Measurements from ENCODE around the gene PCSK6.

PCSK6 gene

GRCh38 chr15:101480613-101481380, 8.7 kb downstream of the PCSK6 start:
- H3K4me3 ChIP-seq (ENCODE audit: low read length): no peak overlapping the region
- H4K20me1 ChIP-seq (ENCODE audit: insufficient read depth, low read length): no peaks in the 10 kb centered on the region
- no peak overlapping the region for H3K4me2 ChIP-seq (ENCODE audit: low read depth, low read length)
- H3K4me1 ChIP-seq (ENCODE audit: low read length): no peaks in the 10 kb centered on the region
- H3K9me2 ChIP-seq (replicated peaks; ENCODE audit: insufficient read depth, low read length): no peaks in the 10 kb centered on the region
- no peak overlapping the region for H3K27ac ChIP-seq (ENCODE audit: low read length)
- H3K9ac ChIP-seq (ENCODE audit: low read length): no peak overlapping the region
- H2AFZ ChIP-seq (ENCODE audit: low read length): no peak overlapping the region
- H3K27me3 ChIP-seq (replicated peaks; ENCODE audit: insufficient read depth, low read length): no peaks in the 10 kb centered on the region
- TF ChIP-seq EZH2 (optimal IDR thresholded peaks at IDR 0.05; ENCODE audit: low read depth, low read length): no peak
- no peak for TF ChIP-seq EZH2phosphoT487 (IDR thresholded peaks at IDR 0.05; ENCODE audit: low read length)
- no peak for TF ChIP-seq CTCF (IDR thresholded peaks at IDR 0.05; ENCODE audit: low read length)
- H3K79me2 ChIP-seq (ENCODE audit: low read length): no peaks in the 10 kb centered on the region
- no peak for DNase-seq
- no peaks in the 10 kb centered on the region for H3K36me3 ChIP-seq (replicated peaks; ENCODE audit: insufficient read depth, low read length)
- no peaks in the 10 kb centered on the region for H3K9me3 ChIP-seq (replicated peaks; ENCODE audit: insufficient read depth, low read length)
- H3F3A ChIP-seq (ENCODE audit: insufficient read depth, low read length): no peaks in the 10 kb centered on the region

GRCh38 chr15:101479851-101480612, 9.5 kb downstream of the PCSK6 start:
- H4K20me1 ChIP-seq (ENCODE audit: insufficient read depth, low read length): no peaks in the 10 kb centered on the region
- no peaks in the 10 kb centered on the region for H3K27me3 ChIP-seq (replicated peaks; ENCODE audit: insufficient read depth, low read length)
- no peaks in the 10 kb centered on the region for H3F3A ChIP-seq (ENCODE audit: insufficient read depth, low read length)
- no peaks in the 10 kb centered on the region for H3K9me3 ChIP-seq (replicated peaks; ENCODE audit: insufficient read depth, low read length)
- no peaks in the 10 kb centered on the region for H3K4me1 ChIP-seq (ENCODE audit: low read length)
- no peak overlapping the region for H3K27ac ChIP-seq (ENCODE audit: low read length)
- DNase-seq: no peak
- no peaks in the 10 kb centered on the region for H3K9me2 ChIP-seq (replicated peaks; ENCODE audit: insufficient read depth, low read length)
- no peaks in the 10 kb centered on the region for H3K79me2 ChIP-seq (ENCODE audit: low read length)
- no peaks in the 10 kb centered on the region for H3K36me3 ChIP-seq (replicated peaks; ENCODE audit: insufficient read depth, low read length)
- H3K4me3 ChIP-seq (ENCODE audit: low read length): no peak overlapping the region
- no peak overlapping the region for H2AFZ ChIP-seq (ENCODE audit: low read length)
- no peak for TF ChIP-seq CTCF (IDR thresholded peaks at IDR 0.05; ENCODE audit: low read length)
- no peak for TF ChIP-seq EZH2phosphoT487 (IDR thresholded peaks at IDR 0.05; ENCODE audit: low read length)
- TF ChIP-seq EZH2 (optimal IDR thresholded peaks at IDR 0.05; ENCODE audit: low read depth, low read length): no peak
- no peak overlapping the region for H3K9ac ChIP-seq (ENCODE audit: low read length)
- no peak overlapping the region for H3K4me2 ChIP-seq (ENCODE audit: low read depth, low read length)

- Histone ChIP-seq H2AFZ (ENCODE audit: low read length) (no peak overlapping the region), H3K9ac (ENCODE audit: low read length) (no peak overlapping the region), H3K79me2 (ENCODE audit: low read length) (no peaks in the 10 kb centered on the region), H3K9me3 (replicated peaks; ENCODE audit: insufficient read depth, low read length) (no peaks in the 10 kb centered on the region), H3F3A (ENCODE audit: insufficient read depth, low read length) (no peaks in the 10 kb centered on the region), H3K27ac (ENCODE audit: low read length) (no peak overlapping the region), H4K20me1 (ENCODE audit: insufficient read depth, low read length) (no peaks in the 10 kb centered on the region), H3K27me3 (replicated peaks; ENCODE audit: insufficient read depth, low read length) (no peaks in the 10 kb centered on the region), H3K4me2 (ENCODE audit: low read depth, low read length) (no peak overlapping the region), H3K36me3 (replicated peaks; ENCODE audit: insufficient read depth, low read length) (no peaks in the 10 kb centered on the region), H3K4me3 (ENCODE audit: low read length) (no peak overlapping the region), H3K4me1 (ENCODE audit: low read length) (no peaks in the 10 kb centered on the region), H3K9me2 (replicated peaks; ENCODE audit: insufficient read depth, low read length) (no peaks in the 10 kb centered on the region)
- TF ChIP-seq EZH2 (optimal IDR thresholded peaks at IDR 0.05; ENCODE audit: low read depth, low read length) (no peak), CTCF (IDR thresholded peaks at IDR 0.05; ENCODE audit: low read length) (no peak)
- no peak for DNase-seq
Observed at GRCh38 chr15:101479342-101479845, 10.1 kb downstream of the PCSK6 start.

Data from MM.1S (cell line).